NCI-H1694 treated with DMSO at 0.1 percent for 48 hours (cell line): ENCODE measurements around the gene ITFG2.

Experiments
- DNase-seq: peaks from one replicate; lab custom pipeline; 2025; lab: John Stamatoyannopoulos, UW

ITFG2 gene

DNA sequence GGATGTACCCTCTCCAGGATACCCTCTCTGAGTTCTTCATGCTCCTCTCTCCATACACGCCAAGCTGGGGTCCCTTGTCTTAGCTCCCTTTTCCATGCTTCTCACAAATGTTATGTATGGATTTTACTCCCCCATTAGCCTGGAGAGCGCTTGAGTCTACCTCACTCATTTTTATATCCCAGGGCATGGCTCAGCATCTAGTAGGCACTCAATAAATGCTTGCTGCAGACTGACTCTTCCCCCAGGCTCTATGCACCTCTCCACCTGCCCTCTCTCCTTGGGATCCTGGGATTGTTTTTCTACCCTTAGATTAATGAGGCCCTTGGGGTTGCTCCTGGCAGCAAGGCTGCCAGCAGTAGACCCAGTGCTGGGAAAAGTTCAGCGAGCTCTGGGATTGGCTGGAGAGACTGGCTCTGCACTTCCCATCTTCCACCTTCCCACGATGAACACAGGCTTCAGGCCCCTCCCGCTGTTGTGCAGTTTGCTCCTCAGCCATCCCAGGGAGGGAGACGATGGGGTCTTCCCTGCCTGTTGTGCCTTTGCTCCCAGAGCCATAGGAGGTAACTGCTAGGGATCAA is 20.2 kb downstream of the ITFG2 start:
- no peak for DNase-seq

DNA sequence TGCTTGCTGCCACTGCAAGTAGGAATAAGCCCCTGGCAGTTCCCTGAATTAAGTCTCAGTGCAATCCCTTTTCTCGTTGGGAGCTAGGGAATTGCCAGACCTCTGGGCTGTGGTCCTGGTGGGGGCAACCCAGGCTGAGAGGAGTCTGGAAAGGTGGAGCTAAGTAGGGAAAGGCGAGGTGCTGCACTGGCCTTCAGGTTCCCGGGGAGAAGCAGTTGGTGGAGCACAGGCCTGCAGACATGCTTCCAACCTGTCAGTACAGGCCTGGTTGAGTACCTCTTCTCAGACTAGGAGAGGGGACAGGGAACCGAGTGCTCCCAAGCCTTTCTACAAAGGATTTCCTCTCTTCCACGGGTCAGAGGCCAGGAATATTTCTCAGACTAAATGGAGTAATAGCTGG is 20.9 kb downstream of the ITFG2 start:
- DNase-seq: no peak

DNA sequence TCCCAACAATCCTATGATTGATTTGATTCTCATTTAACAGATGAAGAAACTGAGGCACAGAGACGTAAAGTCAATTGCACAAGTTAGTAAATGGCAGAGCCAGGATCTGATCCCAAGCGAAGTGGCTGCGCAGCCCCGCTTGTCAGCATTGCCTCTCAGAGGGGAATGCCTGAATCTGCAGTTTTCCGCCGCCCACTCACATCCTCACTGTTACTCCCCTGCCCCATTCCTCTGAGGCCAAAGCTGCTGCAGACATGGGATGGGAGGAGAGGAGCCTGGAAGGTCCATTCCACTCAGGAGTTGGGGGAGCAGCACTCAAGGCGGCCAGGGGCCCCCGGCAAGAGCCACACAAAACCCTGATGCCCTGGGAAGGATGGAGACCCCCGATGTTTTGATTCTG is 21.3 kb downstream of the ITFG2 start:
- DNase-seq: no peak

DNA sequence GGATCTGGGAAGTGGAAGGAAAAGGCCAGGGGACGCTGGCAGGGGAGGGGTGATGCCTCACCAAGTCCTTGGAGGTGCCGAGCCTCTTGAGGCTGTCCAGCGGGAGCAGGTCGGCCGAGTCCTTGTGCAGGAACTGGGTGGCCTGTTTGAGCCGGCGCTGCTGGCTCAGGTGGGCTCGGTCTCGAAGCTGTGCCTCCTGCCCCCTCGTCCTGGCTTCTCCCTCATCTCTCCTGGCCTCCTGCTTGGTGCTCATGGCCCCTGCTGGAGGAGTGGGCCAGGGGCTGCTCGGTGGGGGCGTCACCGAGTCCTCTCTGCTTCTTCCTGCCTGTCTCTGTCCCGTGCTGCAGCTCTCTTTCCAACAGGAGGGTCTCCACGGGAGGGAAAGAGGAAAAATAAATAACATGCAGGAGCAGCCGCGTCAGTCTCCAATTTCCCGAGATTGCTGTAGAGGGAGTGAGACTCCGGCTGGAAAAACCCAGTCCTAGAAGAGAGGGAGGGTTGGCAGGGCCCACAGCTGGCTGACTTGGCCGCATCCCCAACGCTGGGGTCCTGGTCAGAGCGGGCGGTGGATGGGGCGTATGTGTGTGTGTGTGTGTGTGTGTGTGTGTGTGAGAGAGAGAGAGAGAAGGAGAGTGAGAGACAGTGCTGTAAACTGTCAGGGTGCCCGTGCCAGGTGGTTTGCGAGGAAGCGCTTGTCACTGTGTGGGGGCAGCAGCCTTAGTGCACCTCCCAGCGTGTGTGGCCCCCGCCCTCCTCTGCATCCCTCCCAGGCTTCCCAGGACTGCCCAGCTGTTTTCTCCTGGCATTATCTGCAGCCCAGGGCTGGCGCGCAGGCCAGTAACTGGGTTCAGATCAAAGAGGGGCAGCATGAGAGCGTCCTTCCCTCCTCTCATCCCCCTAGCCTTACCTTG is 22.4 kb downstream of the ITFG2 start, which contains the start of gene NRIP2:
Gene NRIP2 (minus strand): TSS at position 455 of the 911 bp plus-strand sequence. CDS start 52 bp downstream, at position 403.
- DNase-seq: peak; percentile 43

DNA sequence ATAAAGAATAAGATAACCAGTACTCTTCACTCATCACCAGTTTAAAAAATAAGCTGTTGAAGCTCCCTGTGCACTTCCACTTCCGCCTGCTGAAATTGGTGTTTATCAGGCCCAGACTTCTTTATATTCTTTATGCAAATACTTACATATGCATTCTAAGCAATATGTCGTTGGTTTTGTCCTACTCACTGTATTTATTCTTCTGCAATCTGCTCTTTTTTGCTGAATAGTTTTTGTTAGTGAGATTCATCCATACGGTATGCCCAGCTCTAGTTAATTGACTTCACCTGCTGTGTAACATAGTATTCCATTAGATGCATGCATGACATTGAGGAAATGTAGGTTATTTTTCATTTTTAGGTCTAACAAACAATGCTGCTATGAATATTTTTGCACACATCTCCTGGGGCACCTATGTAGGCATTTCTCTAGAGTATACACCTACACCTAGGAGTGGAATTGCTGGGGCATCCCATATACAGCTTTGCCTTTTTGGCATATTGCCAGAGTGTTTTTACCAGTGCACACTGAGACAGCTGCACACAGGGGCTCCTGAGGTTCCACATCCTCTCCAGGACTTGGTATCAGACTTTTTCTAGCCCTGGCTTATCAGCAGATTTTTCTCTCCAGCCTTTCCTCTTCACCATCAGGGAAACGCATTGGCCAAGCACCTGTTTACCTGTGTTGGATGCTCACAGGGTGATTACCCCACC is 23.4 kb downstream of the ITFG2 start:
- no peak for DNase-seq

DNA sequence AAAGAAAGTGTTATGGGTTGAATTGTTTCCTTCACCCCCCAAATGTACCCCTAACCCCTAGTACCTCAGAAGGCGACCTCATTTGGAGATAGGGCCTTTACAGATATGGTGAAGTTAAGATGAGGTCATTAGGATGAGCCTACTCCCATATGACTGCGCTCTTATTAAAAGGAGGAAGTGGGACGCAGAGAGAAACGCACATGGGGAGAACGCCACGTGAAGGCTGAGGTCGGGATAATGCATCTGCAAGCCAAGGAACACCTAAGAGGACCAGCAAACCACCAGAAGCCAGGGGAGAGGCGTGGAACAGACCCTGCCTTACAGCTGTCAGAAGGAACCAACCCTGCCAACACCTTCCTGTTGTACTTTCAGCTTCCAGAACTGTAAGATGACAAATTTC is 24.1 kb downstream of the ITFG2 start:
- DNase-seq: no peak

DNA sequence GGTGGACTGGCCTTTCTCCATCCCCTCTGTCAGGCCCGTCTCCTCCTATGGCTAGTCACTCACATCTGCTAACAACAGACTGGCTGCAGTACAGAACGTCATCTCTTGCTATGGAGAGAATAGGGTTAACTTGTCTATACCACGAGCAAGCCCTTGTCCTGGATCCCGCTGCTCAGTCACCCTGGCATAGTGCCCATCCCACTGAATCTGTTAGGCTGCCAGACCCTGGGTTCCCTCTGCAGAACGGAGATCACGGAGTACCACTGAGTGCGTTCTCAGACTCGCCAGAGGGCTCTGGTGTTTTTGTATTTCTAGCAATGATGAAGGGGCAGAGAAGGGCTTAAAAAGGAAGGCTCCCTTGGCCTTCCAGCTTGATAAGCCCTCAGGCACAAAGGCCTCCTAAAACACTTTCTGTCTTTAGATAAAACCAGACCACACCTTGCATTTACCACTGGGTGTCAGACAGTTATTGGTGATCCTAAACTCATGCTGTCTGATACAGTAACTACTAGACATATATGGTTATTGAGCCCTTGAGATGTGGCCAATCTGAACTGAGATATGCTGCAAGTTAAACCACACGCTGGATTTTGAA is 28.7 kb downstream of the ITFG2 start:
- DNase-seq: peak; percentile 43

DNA sequence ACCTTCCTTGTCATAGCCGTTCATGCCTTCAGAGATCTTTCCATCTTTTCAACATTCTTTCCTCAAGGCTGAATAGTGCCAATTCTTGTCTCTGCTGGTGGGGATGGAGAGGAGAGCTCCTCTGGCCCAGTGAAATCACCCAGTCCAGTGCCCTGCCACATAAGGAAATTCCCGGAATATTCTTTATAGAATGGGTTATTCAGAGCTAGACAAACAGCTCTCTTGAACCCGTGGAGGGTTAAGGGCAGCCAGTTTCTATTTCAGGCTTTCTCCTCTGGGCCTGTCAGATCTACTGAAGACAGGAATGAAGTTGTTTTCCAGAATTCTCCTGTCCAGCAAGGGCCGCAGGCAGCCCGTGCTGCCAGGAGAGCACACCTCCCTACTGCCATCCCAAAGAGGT is 30.5 kb downstream of the ITFG2 start:
- no peak for DNase-seq

DNA sequence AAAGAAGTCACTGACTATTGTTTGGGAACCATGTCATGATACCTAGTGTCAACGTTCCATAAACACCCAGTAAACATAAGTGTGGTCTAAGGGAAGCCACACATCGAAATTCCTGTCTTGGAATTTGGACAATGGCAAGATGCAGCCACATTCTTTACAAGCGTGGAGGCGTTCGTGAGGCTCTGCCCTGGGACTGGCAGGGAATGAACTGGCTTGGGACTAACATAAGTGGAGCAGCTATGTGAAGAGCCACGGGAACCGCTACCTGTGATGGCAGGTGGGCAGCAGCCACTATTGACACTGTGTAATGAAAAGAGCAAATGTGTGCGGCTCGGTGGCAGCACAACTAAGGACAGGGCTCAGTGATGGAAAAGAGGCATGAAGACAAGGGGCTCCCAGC is 32.3 kb downstream of the ITFG2 start:
- no peak for DNase-seq

DNA sequence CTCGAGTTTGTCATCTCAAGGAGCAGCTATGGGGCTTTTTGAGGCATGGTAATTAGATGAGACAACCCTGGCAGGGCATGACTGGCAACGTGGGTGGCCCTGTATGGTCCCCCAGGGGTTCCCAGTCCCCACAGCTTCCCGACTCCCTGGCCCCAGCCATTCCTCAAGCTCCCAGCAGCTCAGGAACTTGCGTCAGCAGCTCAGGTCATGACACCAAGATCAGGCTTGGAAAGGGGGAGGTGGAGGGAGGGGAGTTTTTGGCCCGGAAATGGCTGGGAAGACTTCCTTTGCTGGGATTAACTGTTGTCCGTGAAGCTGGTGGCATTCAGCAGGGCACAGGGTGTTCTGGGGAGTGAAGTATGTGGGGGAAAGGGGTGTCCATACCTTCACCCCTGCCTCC is 32.8 kb downstream of the ITFG2 start:
- no peak for DNase-seq

DNA sequence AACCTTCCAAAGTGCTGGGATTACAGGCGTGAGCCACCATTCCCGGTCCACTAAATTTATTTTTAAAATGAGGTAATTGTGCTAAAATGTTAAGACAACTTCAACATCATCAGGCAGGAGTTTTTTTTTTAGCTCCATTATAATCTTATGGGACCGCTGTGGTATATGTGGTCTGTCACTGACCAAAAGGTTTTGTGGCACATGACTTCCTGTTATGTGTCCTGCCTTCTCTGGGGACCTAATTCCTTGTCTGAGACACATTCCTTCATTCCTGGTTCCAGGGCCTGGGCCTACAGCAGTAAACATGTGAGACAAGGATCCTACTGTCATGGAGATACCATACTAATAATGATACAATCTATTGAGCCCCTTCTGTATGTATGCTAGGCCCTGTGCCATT is 39.5 kb downstream of the ITFG2 start:
- no peak for DNase-seq

DNA sequence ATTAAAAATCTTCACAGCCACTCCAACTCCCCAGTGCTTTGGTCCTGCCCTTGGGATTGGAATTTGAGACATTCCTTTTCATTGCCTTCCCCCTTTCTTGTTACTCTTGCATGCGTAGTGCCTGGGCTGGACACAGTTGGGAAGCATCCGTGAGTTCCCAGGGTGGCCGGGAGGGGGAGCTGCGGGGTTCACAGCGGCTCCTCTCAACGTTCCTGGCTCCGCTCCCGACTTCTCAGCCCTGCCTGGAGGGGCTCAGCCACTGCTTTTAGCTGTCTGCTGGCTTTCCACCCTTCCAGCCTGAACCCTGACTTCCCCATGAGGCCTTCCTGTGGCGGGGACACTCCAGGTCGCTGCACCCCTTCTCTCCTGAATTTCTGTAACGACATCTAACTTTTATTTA is 41.2 kb downstream of the ITFG2 start:
- peak; percentile 72 for DNase-seq

DNA sequence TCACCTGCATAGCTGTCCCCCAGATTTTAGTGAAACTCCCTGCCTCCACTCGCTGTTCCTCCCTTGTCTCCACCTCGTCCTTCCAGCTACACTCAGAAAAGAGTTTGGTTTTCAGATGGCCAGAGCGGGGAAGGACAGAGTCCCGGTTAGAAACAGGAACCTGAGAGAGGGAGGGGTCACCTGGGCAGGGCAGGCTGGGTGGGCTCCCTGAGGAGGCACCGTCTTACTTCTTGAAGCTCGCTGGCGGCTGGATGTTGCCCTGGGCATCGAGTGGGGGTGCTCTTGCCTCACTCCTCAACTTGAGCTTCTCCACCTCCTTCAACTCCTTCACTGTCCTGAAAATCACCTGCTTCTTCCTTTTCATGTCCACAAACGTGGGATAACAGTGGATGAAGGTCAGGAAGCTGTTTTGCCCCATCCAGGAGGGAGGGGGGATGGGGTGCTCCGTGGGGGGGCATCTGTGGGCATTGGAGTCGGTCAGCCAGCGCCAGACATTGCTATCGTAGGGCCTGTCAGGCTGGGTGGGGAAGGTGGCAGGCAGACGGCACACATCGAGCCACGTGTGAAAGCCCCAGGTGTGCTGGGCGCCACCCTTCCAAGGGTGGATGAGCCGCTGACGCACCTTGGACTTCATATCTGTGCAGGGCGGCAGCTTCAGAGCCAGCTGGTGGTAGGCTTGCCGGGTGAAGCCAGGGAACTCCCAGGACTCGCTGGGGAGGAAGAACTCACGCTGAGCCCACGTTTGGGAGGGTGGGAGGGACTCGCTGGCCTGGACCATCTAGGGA is 42.4 kb downstream of the ITFG2 start:
- no peak for DNase-seq

DNA sequence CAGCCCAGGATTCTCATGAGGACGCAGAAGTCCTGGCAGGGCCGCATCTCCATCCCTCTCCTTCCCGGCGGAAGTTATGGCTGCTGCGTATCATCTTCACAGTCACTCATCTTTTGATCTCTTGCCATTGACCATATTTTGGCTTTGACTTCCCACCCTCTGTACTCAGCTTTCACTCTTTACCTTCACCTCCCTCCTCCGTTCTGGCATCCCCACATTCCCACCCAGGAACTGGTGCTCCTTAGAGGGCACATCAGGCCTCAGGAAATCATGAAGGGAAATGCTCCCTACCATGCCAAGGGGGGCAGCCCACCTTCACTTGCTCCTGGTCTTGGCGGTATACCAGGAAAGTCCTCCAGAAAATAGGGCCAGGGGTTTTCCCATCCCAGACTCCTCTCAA is 43.1 kb downstream of the ITFG2 start:
- no peak for DNase-seq

DNA sequence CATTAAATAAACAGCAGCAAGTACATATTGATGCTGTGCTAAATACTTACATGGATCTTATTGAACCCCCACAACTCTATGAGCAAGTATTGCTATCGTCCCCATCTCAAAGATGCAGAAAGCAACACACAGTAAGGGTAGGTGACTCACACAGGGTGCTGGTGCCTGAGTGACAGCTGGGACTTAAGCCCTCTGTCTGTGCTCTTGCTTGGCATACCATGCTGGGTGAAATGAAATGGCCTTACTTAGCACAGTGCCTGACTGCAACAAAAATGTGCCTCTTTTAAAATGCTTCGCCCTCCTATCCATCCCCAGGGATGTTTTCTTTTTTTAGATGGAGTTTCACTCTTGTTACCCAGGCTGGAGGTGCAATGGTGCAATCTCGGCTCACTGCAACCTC is 43.6 kb downstream of the ITFG2 start:
- no peak for DNase-seq

DNA sequence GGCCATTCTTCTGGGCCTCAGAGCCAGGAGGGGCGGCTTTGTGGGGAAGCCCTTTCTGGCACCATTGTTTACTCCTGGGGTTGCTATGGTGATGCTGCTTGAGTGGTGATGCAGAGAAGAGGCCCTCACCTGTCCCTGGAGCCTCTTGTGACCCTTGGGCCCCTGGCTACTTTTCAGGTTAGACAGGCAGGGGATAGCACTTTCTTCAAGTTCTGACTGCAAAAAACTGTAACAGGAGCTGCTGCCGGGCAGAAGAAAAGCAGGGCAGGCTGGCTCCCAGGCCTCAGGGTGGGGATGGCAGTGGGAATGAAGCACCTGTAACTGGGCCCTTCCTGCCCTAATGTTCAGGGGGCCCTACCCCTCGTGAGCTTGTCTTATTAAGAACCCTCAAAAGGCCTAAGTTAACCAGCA is 44.6 kb downstream of the ITFG2 start, which contains the start of gene TEX52:
Gene TEX52 (minus strand): TSS at position 19 of the 411 bp plus-strand sequence. CDS start 13 bp downstream, at position 6.
- no peak for DNase-seq

DNA sequence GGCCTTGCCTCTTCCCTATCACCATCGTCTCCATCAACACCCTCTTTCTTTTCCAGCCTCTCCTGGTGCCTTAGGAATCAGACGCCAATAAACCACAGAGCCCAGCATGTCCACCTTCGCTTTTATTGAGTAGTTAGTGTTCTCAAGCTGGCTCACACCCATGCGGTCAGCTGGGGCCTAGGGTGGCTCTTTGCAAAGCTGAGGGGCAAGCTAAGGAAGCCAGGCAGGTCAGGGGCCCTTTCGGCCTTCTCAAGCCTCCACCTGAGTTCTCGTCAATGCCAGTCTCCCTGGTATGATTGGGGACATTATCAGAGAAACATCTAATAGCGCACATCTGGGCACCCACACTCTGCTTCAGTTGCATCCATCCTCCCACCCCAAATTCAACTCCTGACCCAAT is 45.1 kb downstream of the ITFG2 start:
- no peak for DNase-seq

DNA sequence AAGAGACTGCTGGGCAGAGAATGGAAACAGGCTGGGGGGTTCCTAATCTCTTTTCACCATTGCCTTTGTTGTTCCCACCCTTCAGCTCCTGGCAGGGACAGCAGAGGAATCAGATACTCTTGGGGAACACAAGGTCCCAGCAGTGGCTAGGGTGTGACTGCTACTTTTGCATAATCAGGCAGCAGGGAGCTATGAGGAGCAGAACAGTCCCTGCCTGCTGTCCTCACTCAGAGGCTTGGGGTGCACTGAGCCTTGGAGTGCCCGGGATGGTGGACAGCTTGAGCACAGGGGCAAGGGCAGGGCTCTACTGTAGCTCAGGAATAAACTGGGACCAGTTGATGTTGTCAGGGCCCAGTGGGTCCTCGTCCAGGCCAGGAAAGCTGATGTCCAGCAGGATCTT is 45.9 kb downstream of the ITFG2 start:
- DNase-seq: no peak

DNA sequence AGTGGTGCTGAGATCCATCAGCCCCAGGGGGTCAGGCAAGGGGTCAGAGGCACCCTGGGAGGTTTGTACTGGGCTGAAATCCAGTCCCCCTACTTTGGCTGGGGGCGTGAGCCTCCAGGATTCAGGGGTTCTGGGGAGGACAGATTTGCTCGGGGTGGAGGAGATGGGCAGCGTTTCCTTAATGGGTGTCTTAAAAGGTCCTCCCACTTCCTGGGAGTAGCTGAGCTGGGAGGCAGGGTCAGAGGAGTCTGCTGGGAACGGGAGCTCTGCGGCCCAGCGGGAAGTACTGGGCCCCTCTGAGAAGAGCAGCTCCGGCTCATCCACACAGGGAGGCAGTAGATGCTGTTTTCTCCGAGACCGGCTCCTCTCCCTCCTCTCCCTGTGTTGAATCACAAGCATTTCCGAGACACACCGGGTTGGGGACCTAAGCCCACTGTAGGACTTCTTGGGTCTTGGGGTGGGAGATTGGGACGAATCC is 46.5 kb downstream of the ITFG2 start:
- no peak for DNase-seq

DNA sequence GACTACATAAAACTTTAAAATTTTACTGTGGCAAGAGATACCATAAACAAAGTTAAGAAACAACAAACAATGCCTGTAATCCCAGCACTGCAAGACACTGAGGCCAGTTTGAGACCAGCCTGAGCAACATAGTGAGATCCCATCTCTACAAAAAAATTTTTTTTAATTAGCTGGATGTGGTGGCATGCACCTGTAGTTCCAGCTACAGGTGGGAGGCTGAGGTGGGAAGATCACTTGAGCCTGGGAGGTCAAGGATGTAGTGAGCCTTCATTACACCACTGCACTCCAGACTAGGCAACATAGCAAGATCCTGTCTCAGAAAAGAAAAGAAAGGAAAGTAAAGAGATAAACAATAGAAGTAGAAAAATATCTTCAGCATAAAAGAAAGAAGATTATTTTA is 47.7 kb downstream of the ITFG2 start:
- no peak for DNase-seq

DNA sequence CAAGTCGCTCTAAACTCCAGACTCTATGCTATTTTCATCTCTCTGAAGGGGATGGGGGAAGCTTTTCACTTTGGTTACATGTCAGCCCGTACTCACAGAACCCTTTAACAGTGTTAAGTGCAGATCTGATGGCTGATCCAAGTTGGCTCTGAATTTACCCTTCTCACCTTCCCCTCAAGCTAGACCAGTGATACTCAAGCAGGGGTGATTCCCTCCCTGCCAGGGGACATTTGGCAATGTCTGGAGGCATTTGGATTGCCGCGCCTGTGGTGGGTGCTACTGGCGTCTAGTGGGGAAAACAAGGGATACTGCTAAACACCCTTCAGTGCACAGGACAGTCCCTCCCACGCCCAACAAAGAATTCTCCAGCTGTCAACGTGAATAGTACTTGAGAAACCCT is 50.4 kb downstream of the ITFG2 start:
- no peak for DNase-seq
